Lower leg skin (tissue), 4 donors: ENCODE measurements around the gene PANK3. TPM values are rescaled to one million over a fixed set of nuclear protein-coding genes. Genes with fewer than 3 reads are reported as not detected.

ENCODE experiments used
- DNase-seq, 2 donors: peaks; one replicate each; pipeline ENCODE4 v3.0.0-alpha.2; 2019; ENCODE audit warnings: low spot score in 2 of 2
- H3K4me3 ChIP-seq: fragments of 200-600 bp; sonication (generic); 2 replicates; pipeline ENCODE4 v1.5.1; 2017; ENCODE audit warnings: mild to moderate bottlenecking, low read depth; ENCODE audit not compliant: poor library complexity, severe bottlenecking
- CTCF ChIP-seq, 3 donors: fragments of 450-650 bp; IDR thresholded peaks; one replicate each; pipeline ENCODE4 v1.5.1; 2016; ENCODE audit warnings: antibody characterized with exemption in 3 of 3, mild to moderate bottlenecking in 3 of 3, moderate library complexity in 2 of 3
- POLR2A ChIP-seq, 2 donors: fragments of 450-650 bp; IDR thresholded peaks; one replicate each; pipeline ENCODE4 v1.6.1; 2016 to 2017; ENCODE audit warnings: antibody characterized with exemption in 2 of 2, mild to moderate bottlenecking in 1 of 2, moderate library complexity in 1 of 2
- whole genome bisulfite sequencing, 2 donors: methylation state at CpG; one replicate each; pipeline ENCODE4 v1.1.5; 2018; 5-methylcytosine and 5-hydroxymethylcytosine counted together
- intact Hi-C: fragments of 100-400 bp; cut with DNase I; formaldehyde crosslinking; loops from one replicate; pipeline ENCODE4 v1.15.0; 2023; ENCODE audit warnings: low total_unique reads
- total RNA-seq, 4 donors: library from RNA; depleted of rRNA; stranded (reverse); fragments of >200 nt; gene quantifications; one replicate each; pipeline ENCODE4 v1.1.0, GENCODE V29; 2016

The PANK3 gene
- total RNA-seq, result 10 to 100 TPM; 31.3 to 46.2 (median 38.2) TPM

GRCh38 chr5:168578538-168579487 lies at the start of gene PANK3:
Gene PANK3 (minus strand): TSS chr5:168579368. CDS start chr5:168579283, 85 bp downstream.
- no peak for TF ChIP-seq CTCF (IDR thresholded peaks at IDR 0.05)
- TF ChIP-seq POLR2A (IDR thresholded peaks at IDR 0.05), result no peak
- WGBS, 2 donors, result 0 to 1% methylated on average over 32 of the region's 63 CpGs
- DNase-seq, result peak; percentile 56 to 92
- intact Hi-C loops, result no loop called here
- H3K4me3 ChIP-seq, result peak within 1 kb of the TSS; percentile 88

GRCh38 chr5:168624850-168625364 lies 45.7 kb upstream of the PANK3 start:
- WGBS, 2 donors, result 79 to 90% methylated on average over 3 of the region's 3 CpGs
- intact Hi-C loops, result no loop called here

GRCh38 chr5:168620807-168621206 lies 41.6 kb upstream of the PANK3 start:
- intact Hi-C loops, result no loop called here
- TF ChIP-seq CTCF (IDR thresholded peaks at IDR 0.05) (no peak), POLR2A (IDR thresholded peaks at IDR 0.05) (no peak)
- no peak overlapping the region for H3K4me3 ChIP-seq
- no peak for DNase-seq
- 61 to 82% methylated on average over 1 of the region's 1 CpG for WGBS, 2 donors

More at GRCh38 chr5:168624850-168625364, 45.7 kb upstream of the PANK3 start:
- DNase-seq, result no peak
- TF ChIP-seq CTCF (IDR thresholded peaks at IDR 0.05) (no peak), POLR2A (IDR thresholded peaks at IDR 0.05) (no peak)
- H3K4me3 ChIP-seq, result no peak overlapping the region

DNA sequence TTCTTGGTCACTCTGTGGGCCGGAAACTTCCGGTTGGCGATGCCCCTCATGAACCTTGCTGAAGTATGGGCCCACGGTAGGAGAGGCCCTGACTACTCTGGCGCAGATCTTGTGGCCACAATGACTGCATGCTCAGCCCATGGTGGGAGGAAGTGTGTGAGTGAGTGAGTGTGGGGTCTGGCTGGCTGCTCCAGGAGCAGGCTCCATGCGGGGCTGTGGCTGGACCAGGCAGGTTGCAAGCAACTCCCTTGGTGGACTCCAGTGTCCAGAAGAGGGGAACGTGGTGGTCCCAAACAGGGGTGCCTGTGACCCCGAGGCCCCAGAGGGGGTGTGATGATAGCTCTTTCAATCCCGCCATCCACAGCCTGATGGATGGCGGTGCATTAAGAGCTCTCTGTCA lies 35.5 kb upstream of the PANK3 start:
- no peak for TF ChIP-seq CTCF (IDR thresholded peaks at IDR 0.05)
- TF ChIP-seq POLR2A (IDR thresholded peaks at IDR 0.05), result no peak
- 92 to 96% methylated on average over 10 of the region's 10 CpGs for whole genome bisulfite sequencing, 2 donors
- intact Hi-C loops, result no loop called here
- DNase-seq, result peak in 1 of 2 donors; percentile 79
- H3K4me3 ChIP-seq, result no peak overlapping the region

GRCh38 chr5:168613996-168614395 lies 34.8 kb upstream of the PANK3 start:
- H3K4me3 ChIP-seq, result no peak overlapping the region
- WGBS, 2 donors, result 56 to 76% methylated on average over 1 of the region's 1 CpG
- no peak for DNase-seq
- TF ChIP-seq CTCF (IDR thresholded peaks at IDR 0.05) (no peak), POLR2A (IDR thresholded peaks at IDR 0.05) (no peak)
- intact Hi-C loops, result no loop called here
